OCI-LY3 (cell line): ENCODE measurements around the gene CXCL16.

Experiments
- EZH2phosphoT487 ChIP-seq: fragments of 200-600 bp; shearing (Covaris generic); IDR thresholded peaks from 2 replicates; pipeline ENCODE4 v1.6.1; 2018; ENCODE audit warnings: antibody characterized with exemption, mixed run types, low read depth
- TF ChIP-seq, protein P1 (sequence below): fragments of 200-600, 300-600 bp; sonication (generic); IDR thresholded peaks from 2 replicates; pipeline ENCODE4 v1.5.1; 2014; ENCODE audit warnings: antibody characterized with exemption, low read length, low read depth

DNA sequence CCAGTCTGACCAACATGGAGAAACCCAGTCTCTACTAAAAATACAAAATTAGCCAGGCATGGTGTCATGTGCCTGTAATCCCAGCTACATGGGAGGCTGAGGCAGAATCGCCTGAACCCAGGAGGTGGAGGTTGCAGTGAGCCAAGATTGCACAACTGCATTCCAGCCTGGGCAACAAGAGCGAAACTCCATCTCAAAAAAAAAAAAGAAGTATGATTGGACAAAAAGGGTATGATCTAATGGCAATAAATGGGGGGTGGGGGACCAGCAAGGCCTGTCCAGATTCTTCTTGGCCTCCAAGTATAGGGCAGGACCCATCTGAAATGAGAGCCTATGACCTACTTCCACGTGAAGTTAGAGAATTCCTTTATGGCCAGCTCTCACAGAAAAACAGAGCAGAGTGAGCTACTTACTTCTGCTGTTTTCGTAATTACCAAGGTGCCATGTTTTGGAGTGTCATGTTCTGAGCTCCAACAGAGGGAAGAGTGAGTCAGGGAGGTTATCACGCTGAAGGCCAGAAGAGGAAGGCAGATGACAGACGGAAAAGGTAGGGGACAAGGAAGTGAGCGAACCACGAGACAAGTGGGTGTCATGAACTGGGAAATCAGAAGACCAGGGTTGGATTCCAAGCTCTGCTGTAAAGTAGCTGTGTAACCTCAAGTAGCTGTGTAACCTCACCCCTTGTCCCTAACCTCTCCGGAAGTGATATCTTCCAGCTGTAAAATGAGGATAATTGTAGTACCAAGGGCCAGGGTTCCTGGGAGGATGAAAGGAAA lies 3.7 kb downstream of the CXCL16 start:
- TF ChIP-seq, protein P1, sequence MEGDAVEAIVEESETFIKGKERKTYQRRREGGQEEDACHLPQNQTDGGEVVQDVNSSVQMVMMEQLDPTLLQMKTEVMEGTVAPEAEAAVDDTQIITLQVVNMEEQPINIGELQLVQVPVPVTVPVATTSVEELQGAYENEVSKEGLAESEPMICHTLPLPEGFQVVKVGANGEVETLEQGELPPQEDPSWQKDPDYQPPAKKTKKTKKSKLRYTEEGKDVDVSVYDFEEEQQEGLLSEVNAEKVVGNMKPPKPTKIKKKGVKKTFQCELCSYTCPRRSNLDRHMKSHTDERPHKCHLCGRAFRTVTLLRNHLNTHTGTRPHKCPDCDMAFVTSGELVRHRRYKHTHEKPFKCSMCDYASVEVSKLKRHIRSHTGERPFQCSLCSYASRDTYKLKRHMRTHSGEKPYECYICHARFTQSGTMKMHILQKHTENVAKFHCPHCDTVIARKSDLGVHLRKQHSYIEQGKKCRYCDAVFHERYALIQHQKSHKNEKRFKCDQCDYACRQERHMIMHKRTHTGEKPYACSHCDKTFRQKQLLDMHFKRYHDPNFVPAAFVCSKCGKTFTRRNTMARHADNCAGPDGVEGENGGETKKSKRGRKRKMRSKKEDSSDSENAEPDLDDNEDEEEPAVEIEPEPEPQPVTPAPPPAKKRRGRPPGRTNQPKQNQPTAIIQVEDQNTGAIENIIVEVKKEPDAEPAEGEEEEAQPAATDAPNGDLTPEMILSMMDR = no peak
- TF ChIP-seq EZH2phosphoT487 = no peak
